Pancreas (tissue), 10 donors: ENCODE results near the gene LSR. TPM values are rescaled to one million over a fixed set of nuclear protein-coding genes. Genes with fewer than 3 reads are reported as not detected.

ENCODE experiments used
- ATAC-seq, 4 donors: fragments of 200-7000 bp; cut with Tn5 transposase; one replicate each; pipeline versions ENCODE4 v1.8.0 to v1.9.1; 2020; ENCODE audit warnings: mild to moderate bottlenecking in 4 of 4, moderate library complexity in 4 of 4
- DNase-seq, 6 donors: peaks; one replicate each; pipeline ENCODE4 v3.0.0-alpha.2; 2020
- FAIRE-seq: peaks from 2 replicates; lab custom pipeline; 2012; peaks lifted over from hg19 to GRCh38; lab: Jason Lieb, UNC
- H3K27ac ChIP-seq, 4 donors: fragments of 200-600 bp; sonication (generic); 1 replicate in 3 of 4; 2 replicates in 1 of 4; pipeline versions ENCODE4 v1.5.0 to v1.8.0; 2020
- H3K27me3 ChIP-seq, 4 donors: fragments of 200-600 bp; one replicate each; pipeline ENCODE4 v1.8.0; 2021
- H3K36me3 ChIP-seq, 3 donors: fragments of 200-600 bp; sonication (generic) in 1 of 3; one replicate each; pipeline versions ENCODE4 v1.5.0 to v1.8.0; 2020 to 2021
- H3K4me1 ChIP-seq, 3 donors: fragments of 200-600 bp; one replicate each; pipeline ENCODE4 v1.8.0; 2021
- H3K4me3 ChIP-seq, 4 donors: fragments of 200-600 bp; sonication (generic) in 2 of 4; one replicate each; pipeline versions ENCODE4 v1.5.0 to v1.8.0; 2020 to 2021
- H3K9me3 ChIP-seq, 4 donors: fragments of 200-600 bp; one replicate each; pipeline ENCODE4 v1.8.0; 2021
- CTCF ChIP-seq, 4 donors: fragments of 200-600 bp; sonication (generic) in 3 of 4; IDR thresholded peaks; one replicate each; pipeline versions ENCODE4 v1.5.0 to v1.8.0; 2021; ENCODE audit warnings: antibody characterized with exemption in 4 of 4
- WGBS, 2 donors: extraction: QIAGEN DNeasy Blood & Tissue Kit; methylation state at CpG; one replicate each; pipeline ENCODE4 v1.1.7; 2013; 5-methylcytosine and 5-hydroxymethylcytosine counted together
- intact Hi-C, 3 donors: fragments of 100-400 bp; cut with DNase I; formaldehyde crosslinking; loops; one replicate each; pipeline versions ENCODE4 v1.11.1 to v1.14.2; 2022
- polyA plus RNA-seq, 2 donors: library from polyadenylated mRNA; stranded (reverse); fragments of 200-250 nt; gene quantifications; one replicate each; pipeline ENCODE4 v1.2.3, GENCODE V29; 2013
- total RNA-seq, 6 donors: library from RNA; stranded (reverse); fragmentation: NEBNext Ultra II Directional in 4 of 6; extraction: Animal tissue kit (Norgen Biotek cat#: 25700) in 4 of 6; gene quantifications; one replicate each; pipeline versions ENCODE4 v1.2.1 to v1.2.4, GENCODE V29; 2021 to 2023
- donor health status: healthy with polysubstance abuse.
- donor health status: DM: no; HTN: no; CAD: no; lungs with moderate emphysema.
- donor health status: DM: no; HTN: no; CAD: no.
- donor health status: control.
- donor health status: control.
- donor health status: Bipolar disorder and iron deficiency.
- donor health status: DM: yes; HTN: yes; CAD: no.
- donor health status: DM: no; HTN: no; CAD: no.
- donor health status: DM: no; HTN: no; CAD: no.
- donor health status: DM: yes; HTN: yes; CAD: no.

Gene LSR
- total and polyA plus RNA-seq, 8 donors = 46.1 to 103 (median 66.9) TPM

- H3K27ac ChIP-seq = no peak overlapping the region
- H3K27me3 ChIP-seq = no peaks in the 10 kb centered on the region
- H3K36me3 ChIP-seq = no peaks in the 10 kb centered on the region
- peak in 3 of 4 donors; percentile 35 to 59 (median 39) for ATAC-seq
- peaks cover 0 to 7% (median 0%) of the 10 kb centered on the region in 3 donors for H3K4me1 ChIP-seq
- FAIRE-seq = no peak
- no peak for DNase-seq
- 20 to 24% methylated on average over 6 of the region's 6 CpGs for WGBS, 2 donors
- no peak for TF ChIP-seq CTCF (IDR thresholded peaks at IDR 0.05)
- H3K9me3 ChIP-seq = no peaks in the 10 kb centered on the region
- H3K4me3 ChIP-seq = no peak overlapping the region
- intact Hi-C loops = no loop called here
These were observed 43.0 kb upstream of the LSR start for GRCh38 chr19:35205733-35206323.

DNA sequence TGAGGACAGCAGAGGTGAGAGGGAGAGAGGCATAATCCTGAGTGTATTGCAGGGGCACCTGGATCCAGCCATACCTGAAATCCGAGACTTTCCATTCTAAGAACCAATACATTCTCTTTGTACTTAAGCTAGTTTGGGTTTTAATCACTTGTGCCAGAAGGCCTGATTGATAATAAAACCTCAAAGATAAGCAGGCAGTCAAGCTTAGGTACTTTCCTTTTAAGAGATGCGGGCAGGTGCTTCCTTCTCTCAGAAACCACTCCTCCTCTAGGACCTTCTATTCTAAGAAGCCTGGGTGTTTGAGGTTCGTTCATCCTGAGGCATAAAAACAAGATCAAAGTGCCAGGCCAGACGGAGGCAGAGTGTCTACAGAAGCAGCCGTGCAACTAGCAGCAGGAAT, 42.4 kb upstream of the LSR start:
- H3K4me3 ChIP-seq = no peak overlapping the region
- DNase-seq = no peak
- H3K27me3 ChIP-seq = no peaks in the 10 kb centered on the region
- TF ChIP-seq CTCF (IDR thresholded peaks at IDR 0.05) = no peak
- H3K4me1 ChIP-seq = peaks cover 0 to 7% (median 0%) of the 10 kb centered on the region in 3 donors
- H3K9me3 ChIP-seq = no peaks in the 10 kb centered on the region
- intact Hi-C loops = no loop called here
- FAIRE-seq = no peak
- WGBS, 2 donors = 73 to 83% methylated on average over 5 of the region's 5 CpGs
- no peak overlapping the region for H3K27ac ChIP-seq
- peak in 1 of 4 donors; percentile 7 for ATAC-seq
- no peaks in the 10 kb centered on the region for H3K36me3 ChIP-seq

DNA sequence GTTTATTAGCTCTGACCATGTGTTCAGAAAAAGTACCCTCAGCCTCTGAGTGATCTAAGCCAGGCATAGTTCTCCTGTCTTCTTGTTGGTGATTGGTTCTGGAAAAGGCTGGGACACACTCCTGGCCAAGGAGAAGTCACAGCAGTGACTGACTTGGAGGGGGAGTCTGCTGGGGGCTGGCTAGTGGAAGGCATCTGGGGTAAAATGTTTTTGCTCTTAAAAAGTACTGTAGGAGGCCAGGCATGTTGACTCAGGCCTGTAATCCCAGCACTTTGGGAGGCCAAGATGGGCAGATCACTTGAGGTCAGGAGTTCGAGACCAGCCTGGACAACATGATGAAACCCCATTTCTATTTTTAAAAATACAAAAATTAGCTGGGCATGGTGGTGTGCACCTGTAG, 41.9 kb upstream of the LSR start:
- Histone ChIP-seq H3K4me1 (peaks cover 0 to 7% (median 0%) of the 10 kb centered on the region in 3 donors), H3K36me3 (no peaks in the 10 kb centered on the region), H3K9me3 (no peaks in the 10 kb centered on the region), H3K27ac (no peak overlapping the region), H3K27me3 (no peaks in the 10 kb centered on the region), H3K4me3 (no peak overlapping the region)
- WGBS, 2 donors = 95 to 98% methylated on average over 1 of the region's 1 CpG
- FAIRE-seq (no peak), DNase-seq (no peak), ATAC-seq (no peak)
- intact Hi-C loops = no loop called here
- TF ChIP-seq CTCF (IDR thresholded peaks at IDR 0.05) = no peak

GRCh38 chr19:35207391-35207871, 41.4 kb upstream of the LSR start:
- no peak for DNase-seq

More at GRCh38 chr19:35207391-35207871, 41.4 kb upstream of the LSR start:
- Histone ChIP-seq H3K9me3 (no peaks in the 10 kb centered on the region), H3K27ac (no peak overlapping the region), H3K4me3 (no peak overlapping the region), H3K36me3 (no peaks in the 10 kb centered on the region), H3K27me3 (no peaks in the 10 kb centered on the region), H3K4me1 (peaks cover 0 to 7% (median 0%) of the 10 kb centered on the region in 3 donors)
- no peak for TF ChIP-seq CTCF (IDR thresholded peaks at IDR 0.05)
- ATAC-seq = no peak
- FAIRE-seq = no peak
- 90% methylated on average over 8 of the region's 8 CpGs for WGBS, 2 donors
- intact Hi-C loops = no loop called here
